MM.1S (cell line): ENCODE measurements around the gene CCNYL1.
"Not testable (repeated sequence)": the region's sequence is repeated elsewhere in the genome, so short reads cannot be mapped to it uniquely, and the experiment has no call there.

Experiments
- DNase-seq: peaks from one replicate; pipeline ENCODE4 v3.0.0-alpha.2; 2015
- H2AFZ ChIP-seq: fragments of 300-600 bp; sonication (generic); 2 replicates; pipeline ENCODE4 v1.6.0; 2016; ENCODE audit warnings: antibody characterized with exemption, low read length
- H3F3A ChIP-seq: fragments of 300-600 bp; sonication (generic); 2 replicates; pipeline ENCODE4 v1.6.1; 2016; ENCODE audit warnings: mild to moderate bottlenecking, antibody characterized with exemption, low read length, moderate library complexity, mixed read lengths; ENCODE audit not compliant: insufficient read depth
- H3K27ac ChIP-seq: fragments of 300-600 bp; sonication (generic); 2 replicates; pipeline ENCODE4 v1.5.1; 2016; ENCODE audit warnings: mild to moderate bottlenecking, low read length
- H3K27me3 ChIP-seq: fragments of 300-600 bp; sonication (generic); replicated peaks from 2 replicates; pipeline ENCODE4 v1.6.0; 2016; ENCODE audit warnings: low read length; ENCODE audit not compliant: insufficient read depth
- H3K36me3 ChIP-seq: fragments of 300-600 bp; sonication (generic); replicated peaks from 2 replicates; pipeline ENCODE4 v1.6.1; 2016; ENCODE audit warnings: mild to moderate bottlenecking, low read length, mixed read lengths; ENCODE audit not compliant: insufficient read depth
- H3K4me1 ChIP-seq: fragments of 300-600 bp; sonication (generic); 2 replicates; pipeline ENCODE4 v1.6.1; 2016; ENCODE audit warnings: low read length, mixed read lengths
- H3K4me2 ChIP-seq: fragments of 300-600 bp; sonication (generic); 2 replicates; pipeline ENCODE4 v1.6.0; 2016; ENCODE audit warnings: low read depth, low read length
- H3K4me3 ChIP-seq: fragments of 300-600 bp; sonication (generic); 2 replicates; pipeline ENCODE4 v1.5.1; 2016; ENCODE audit warnings: low read length, mixed read lengths
- H3K79me2 ChIP-seq: fragments of 300-600 bp; sonication (generic); 2 replicates; pipeline ENCODE4 v1.6.1; 2016; ENCODE audit warnings: mixed run types, low read length, mixed read lengths
- H3K9ac ChIP-seq: fragments of 300-600 bp; sonication (generic); 2 replicates; pipeline ENCODE4 v1.6.1; 2016; ENCODE audit warnings: low read length, mixed read lengths
- H3K9me2 ChIP-seq: fragments of 300-600 bp; sonication (generic); replicated peaks from 2 replicates; pipeline ENCODE4 v1.6.1; 2016; ENCODE audit warnings: mild to moderate bottlenecking, low read length, mixed read lengths; ENCODE audit not compliant: insufficient read depth
- H3K9me3 ChIP-seq: fragments of 300-600 bp; sonication (generic); replicated peaks from 2 replicates; pipeline ENCODE4 v1.6.1; 2016; ENCODE audit warnings: mild to moderate bottlenecking, low read length, mixed read lengths; ENCODE audit not compliant: insufficient read depth
- H4K20me1 ChIP-seq: fragments of 300-600 bp; sonication (generic); 2 replicates; pipeline ENCODE4 v1.6.1; 2016; ENCODE audit warnings: mild to moderate bottlenecking, low read length, moderate library complexity, mixed read lengths; ENCODE audit not compliant: insufficient read depth
- EZH2 ChIP-seq: fragments of 300-600 bp; sonication (generic); optimal IDR thresholded peaks from 2 replicates; pipeline ENCODE3; 2017; ENCODE audit warnings: low read depth, mild to moderate bottlenecking, antibody characterized with exemption, low read length, mixed read lengths
- EZH2phosphoT487 ChIP-seq: fragments of 300-600 bp; sonication (generic); IDR thresholded peaks from 2 replicates; pipeline ENCODE4 v1.6.1; 2018; ENCODE audit warnings: antibody characterized with exemption, low read length
- TF ChIP-seq, protein P1 (sequence below): fragments of 300-600 bp; sonication (generic); IDR thresholded peaks from 2 replicates; pipeline ENCODE4 v1.5.1; 2016; ENCODE audit warnings: antibody characterized with exemption, low read length, mixed read lengths

The CCNYL1 gene

DNA sequence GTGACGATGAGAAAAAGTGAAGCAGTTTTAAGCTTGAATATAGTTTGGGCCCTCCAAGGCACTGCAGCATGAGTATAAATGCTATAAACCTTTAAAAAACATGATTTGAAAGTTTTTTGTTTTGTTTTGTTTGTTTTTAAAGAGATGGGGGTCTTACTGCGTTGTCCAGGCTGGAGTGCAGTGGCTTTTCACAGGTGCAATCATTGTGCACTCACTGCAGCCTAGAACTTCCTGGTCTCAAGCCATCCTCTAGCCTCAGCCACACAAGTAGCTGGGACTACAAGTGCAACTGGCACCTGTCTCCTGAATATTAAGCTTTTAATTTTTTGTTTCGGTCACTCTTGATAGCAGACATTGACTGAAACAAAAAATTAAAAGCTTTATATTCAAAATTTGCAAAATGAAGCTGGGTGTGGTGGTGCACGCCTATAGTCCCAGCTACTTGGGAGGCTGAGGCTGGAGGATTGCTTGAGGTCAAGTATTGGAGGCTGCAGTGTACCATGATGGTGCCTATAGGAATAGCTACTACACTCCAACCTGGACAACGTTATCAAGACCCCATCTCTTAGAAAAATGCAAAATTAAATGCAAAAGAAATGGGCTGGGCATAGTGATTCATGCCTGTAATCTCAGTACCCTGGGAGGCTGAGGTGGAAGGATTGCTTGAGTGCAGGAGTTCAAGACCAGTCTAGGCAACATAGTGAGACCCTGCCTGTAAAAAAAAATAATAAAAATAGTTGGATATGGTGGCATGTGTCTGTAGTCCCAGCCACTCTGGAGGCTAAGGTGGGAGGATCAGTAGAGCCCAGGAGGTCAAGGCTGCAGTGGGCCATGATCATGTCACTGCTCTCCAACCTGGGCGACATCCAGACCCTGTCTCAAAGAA lies 43.3 kb downstream of the CCNYL1 start:
- Histone ChIP-seq H4K20me1 (no peaks in the 10 kb centered on the region), H3F3A (no peaks in the 10 kb centered on the region; the same call in 1 of the 2 replicates), H3K9me3 (no peaks in the 10 kb centered on the region), H3K9me2 (no peaks in the 10 kb centered on the region), H3K27me3 (no peaks in the 10 kb centered on the region), H3K9ac (no peak overlapping the region), H3K79me2 (no peaks in the 10 kb centered on the region), H3K4me3 (no peak overlapping the region), H3K4me2 (no peak overlapping the region), H3K36me3 (no peaks in the 10 kb centered on the region), H3K27ac (no peak overlapping the region), H2AFZ (no peak overlapping the region), H3K4me1 (no peaks in the 10 kb centered on the region)
- no peak for DNase-seq
- TF ChIP-seq, protein P1, sequence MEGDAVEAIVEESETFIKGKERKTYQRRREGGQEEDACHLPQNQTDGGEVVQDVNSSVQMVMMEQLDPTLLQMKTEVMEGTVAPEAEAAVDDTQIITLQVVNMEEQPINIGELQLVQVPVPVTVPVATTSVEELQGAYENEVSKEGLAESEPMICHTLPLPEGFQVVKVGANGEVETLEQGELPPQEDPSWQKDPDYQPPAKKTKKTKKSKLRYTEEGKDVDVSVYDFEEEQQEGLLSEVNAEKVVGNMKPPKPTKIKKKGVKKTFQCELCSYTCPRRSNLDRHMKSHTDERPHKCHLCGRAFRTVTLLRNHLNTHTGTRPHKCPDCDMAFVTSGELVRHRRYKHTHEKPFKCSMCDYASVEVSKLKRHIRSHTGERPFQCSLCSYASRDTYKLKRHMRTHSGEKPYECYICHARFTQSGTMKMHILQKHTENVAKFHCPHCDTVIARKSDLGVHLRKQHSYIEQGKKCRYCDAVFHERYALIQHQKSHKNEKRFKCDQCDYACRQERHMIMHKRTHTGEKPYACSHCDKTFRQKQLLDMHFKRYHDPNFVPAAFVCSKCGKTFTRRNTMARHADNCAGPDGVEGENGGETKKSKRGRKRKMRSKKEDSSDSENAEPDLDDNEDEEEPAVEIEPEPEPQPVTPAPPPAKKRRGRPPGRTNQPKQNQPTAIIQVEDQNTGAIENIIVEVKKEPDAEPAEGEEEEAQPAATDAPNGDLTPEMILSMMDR: no peak
- no peak for TF ChIP-seq EZH2
- no peak for TF ChIP-seq EZH2phosphoT487

DNA sequence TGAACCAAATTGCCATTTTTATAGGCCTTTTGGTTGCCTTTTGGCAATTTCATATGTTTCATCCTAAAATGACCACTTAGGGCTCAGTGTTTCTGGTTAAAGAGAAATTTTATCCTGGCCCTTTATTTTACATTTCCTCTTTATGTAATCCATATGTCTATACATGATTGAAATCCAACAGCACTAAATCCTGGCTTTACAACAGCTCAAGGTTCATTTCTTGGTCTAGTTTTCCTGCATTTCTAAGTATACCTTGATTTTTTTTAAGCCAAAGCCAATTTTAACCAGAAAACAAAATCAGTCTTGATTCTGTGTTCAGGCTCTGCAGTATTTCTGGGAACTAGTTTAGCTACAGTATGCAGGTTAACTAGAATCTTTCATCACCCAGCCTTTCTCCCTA lies 46.6 kb downstream of the CCNYL1 start:
- H3K27me3 ChIP-seq: no peaks in the 10 kb centered on the region
- H3K9ac ChIP-seq: no peak overlapping the region
- no peak overlapping the region for H2AFZ ChIP-seq
- no peaks in the 10 kb centered on the region; the same call in 1 of the 2 replicates for H3F3A ChIP-seq
- no peaks in the 10 kb centered on the region for H4K20me1 ChIP-seq
- no peak for TF ChIP-seq EZH2phosphoT487
- no peak for DNase-seq
- H3K9me3 ChIP-seq: no peaks in the 10 kb centered on the region
- no peak overlapping the region for H3K4me3 ChIP-seq
- no peaks in the 10 kb centered on the region for H3K36me3 ChIP-seq
- H3K4me2 ChIP-seq: no peak overlapping the region
- H3K27ac ChIP-seq: no peak overlapping the region
- no peaks in the 10 kb centered on the region for H3K4me1 ChIP-seq
- H3K79me2 ChIP-seq: no peaks in the 10 kb centered on the region
- H3K9me2 ChIP-seq: no peaks in the 10 kb centered on the region

DNA sequence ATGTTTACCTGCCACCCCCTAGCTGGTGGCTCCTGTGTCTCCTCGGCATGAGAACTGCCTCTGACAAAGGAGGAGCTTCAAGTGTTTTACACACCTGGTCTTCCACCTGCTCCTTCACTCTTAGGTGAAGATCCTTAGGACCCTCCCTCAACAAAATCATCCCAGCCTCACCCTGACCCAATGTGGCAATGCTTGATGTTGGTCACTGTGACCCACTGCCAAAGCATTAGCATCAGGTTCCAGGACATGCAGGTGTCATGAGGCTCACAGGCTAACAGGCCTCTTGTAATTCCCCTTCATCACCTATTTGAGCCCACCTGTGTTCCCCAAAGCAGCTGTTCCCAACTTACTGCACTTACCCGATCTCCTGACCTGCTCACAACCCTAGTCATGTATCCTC lies 48.5 kb downstream of the CCNYL1 start:
- Histone ChIP-seq H3K27me3 (no peaks in the 10 kb centered on the region), H3K36me3 (no peaks in the 10 kb centered on the region), H3K79me2 (no peaks in the 10 kb centered on the region), H3K4me3 (no peak overlapping the region), H3K4me1 (no peaks in the 10 kb centered on the region), H3K9me2 (no peaks in the 10 kb centered on the region), H3K9me3 (no peaks in the 10 kb centered on the region), H2AFZ (no peak overlapping the region), H3K4me2 (no peak overlapping the region), H3F3A (no peaks in the 10 kb centered on the region; the same call in 1 of the 2 replicates), H3K9ac (no peak overlapping the region), H3K27ac (no peak overlapping the region), H4K20me1 (no peaks in the 10 kb centered on the region)
- no peak for TF ChIP-seq EZH2phosphoT487
- TF ChIP-seq, protein P1: no peak
- TF ChIP-seq EZH2: no peak
- no peak for DNase-seq

DNA sequence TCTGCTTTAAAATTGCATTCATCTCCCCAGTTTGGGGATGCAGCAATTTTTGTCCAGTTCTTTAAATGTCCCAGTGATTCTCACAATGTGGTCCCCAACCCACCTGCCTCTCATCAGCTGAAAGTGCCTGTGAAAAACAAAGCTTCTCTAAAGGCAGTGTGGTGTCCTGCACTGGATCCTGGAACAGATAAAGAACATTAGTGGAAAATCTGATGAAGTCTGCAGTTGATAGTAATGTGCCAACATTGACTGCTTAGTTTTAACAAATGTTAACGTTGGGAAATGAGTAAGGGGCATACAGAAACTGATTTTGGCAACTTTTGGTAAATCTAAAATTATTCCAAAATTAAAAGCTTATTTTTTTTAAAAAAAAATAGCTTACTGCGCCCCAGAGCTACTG lies 49.0 kb downstream of the CCNYL1 start:
- Histone ChIP-seq H3K27me3 (no peaks in the 10 kb centered on the region), H4K20me1 (no peaks in the 10 kb centered on the region), H2AFZ (no peak overlapping the region), H3K9me3 (no peaks in the 10 kb centered on the region), H3K9me2 (no peaks in the 10 kb centered on the region), H3K79me2 (no peaks in the 10 kb centered on the region), H3K9ac (no peak overlapping the region), H3K4me1 (no peaks in the 10 kb centered on the region), H3F3A (no peaks in the 10 kb centered on the region; the same call in 1 of the 2 replicates), H3K4me3 (no peak overlapping the region), H3K36me3 (no peaks in the 10 kb centered on the region), H3K27ac (no peak overlapping the region), H3K4me2 (no peak overlapping the region)
- TF ChIP-seq EZH2phosphoT487 (no peak), EZH2 (no peak)
- no peak for DNase-seq

DNA sequence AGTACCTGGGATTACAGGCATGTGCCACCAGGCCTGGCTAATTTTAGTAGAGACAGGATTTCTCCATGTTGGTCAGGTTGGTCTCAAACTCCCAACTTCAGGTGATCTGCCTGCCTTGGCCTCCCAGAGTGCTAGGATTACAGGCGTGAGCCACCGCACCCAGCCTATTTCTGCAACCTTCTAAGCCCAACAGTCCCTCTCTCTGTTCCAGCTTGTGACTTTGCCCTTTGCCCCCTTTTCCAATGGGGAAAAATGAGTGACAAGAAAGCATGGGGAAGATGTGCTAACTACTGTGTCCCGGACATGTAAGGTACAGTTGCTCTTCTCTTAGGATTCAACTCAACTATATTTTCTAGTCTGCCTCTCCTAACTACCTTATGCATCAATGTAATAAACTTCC lies 50.0 kb downstream of the CCNYL1 start:
- not testable (repeated sequence) for H3K79me2 ChIP-seq, H2AFZ ChIP-seq

More for the DNA sequence above, 50.0 kb downstream of the CCNYL1 start:
- not testable (repeated sequence) for H3K4me2 ChIP-seq, H4K20me1 ChIP-seq, H3F3A ChIP-seq, H3K9me3 ChIP-seq, H3K27ac ChIP-seq, DNase-seq, H3K27me3 ChIP-seq, H3K9me2 ChIP-seq, H3K4me1 ChIP-seq, H3K4me3 ChIP-seq, H3K9ac ChIP-seq, H3K36me3 ChIP-seq
